ENCODE data around the gene GXYLT1. TPM values are rescaled to one million over a fixed set of nuclear protein-coding genes. Genes with fewer than 3 reads are reported as not detected.
"Not testable (repeated sequence)": the region's sequence is repeated elsewhere in the genome, so short reads cannot be mapped to it uniquely, and the experiment has no call there.

GXYLT1 gene
- total and polyA plus RNA-seq, 2 experiments from 2014 or later: 3.9 to 13.4 TPM

DNA sequence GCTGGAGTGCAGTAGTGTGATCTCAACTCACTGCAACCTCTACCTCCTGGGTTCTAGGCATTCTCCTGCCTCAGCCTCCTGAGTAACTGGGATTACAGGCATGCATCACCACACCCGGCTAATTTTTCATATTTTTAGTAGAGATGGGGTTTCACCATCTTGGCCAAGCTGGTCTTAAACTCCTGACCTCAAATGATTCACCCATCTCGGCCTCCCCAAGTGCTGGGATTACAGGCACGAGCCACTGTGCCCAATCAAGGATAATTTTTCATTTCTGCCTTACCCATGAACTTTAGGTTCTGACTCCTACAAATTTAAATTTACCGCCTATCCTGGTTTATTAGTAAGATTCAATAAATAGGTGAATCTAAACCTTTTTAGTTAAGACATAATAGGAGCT, 37.9 kb downstream of the GXYLT1 start:
- ATAC-seq; H3K4me1 Mint-ChIP-seq; H3K36me3 ChIP-seq (ENCODE audit: insufficient read depth); H3K27me3 Mint-ChIP-seq (ENCODE audit: insufficient read depth, low read depth, poor library complexity); H3K4me3 ChIP-seq; H3K9me2 ChIP-seq (ENCODE audit: insufficient read depth); H3K4me3 Mint-ChIP-seq; H3K4me2 ChIP-seq; H3K4me1 ChIP-seq (ENCODE audit: insufficient read depth); H3K27me3 ChIP-seq (ENCODE audit: insufficient read depth); H3K79me2 ChIP-seq (replicated peaks; ENCODE audit: insufficient read depth); DNase-seq (ENCODE audit: low spot score); H3K27ac Mint-ChIP-seq; H2AFZ ChIP-seq; H3F3A ChIP-seq (replicated peaks; ENCODE audit: low read depth); H3K27ac ChIP-seq (ENCODE audit: low read depth); H4K20me1 ChIP-seq (replicated peaks; ENCODE audit: insufficient read depth): not testable (repeated sequence)
- H3K36me3 Mint-ChIP-seq (ENCODE audit: low read depth): peaks cover 36% of the 10 kb centered on the region
- peaks cover 21% of the 10 kb centered on the region for H3K9me3 Mint-ChIP-seq

DNA sequence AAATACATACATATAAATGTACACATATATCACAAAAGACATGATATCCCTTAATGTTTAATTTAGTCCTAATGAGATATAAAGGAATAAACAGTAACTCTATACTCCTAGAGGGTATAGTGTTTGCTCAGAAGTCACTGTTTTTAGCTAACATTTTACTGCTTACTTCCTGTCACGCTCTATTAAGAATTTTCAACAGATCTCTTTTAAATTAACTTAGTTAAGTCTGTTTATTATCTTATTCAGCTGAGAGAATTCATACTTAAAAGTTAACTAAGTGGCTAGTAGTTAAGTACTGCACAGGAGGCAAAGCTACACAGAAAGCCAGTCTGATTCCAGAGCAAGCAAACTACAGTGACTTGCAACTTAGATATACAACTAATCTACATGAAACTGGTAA, 39.9 kb downstream of the GXYLT1 start:
- Mint-ChIP-seq H3K27ac (no peak overlapping the region), H3K4me3 (no peak overlapping the region), H3K4me1 (no peaks in the 10 kb centered on the region), H3K9me3 (peaks cover under 1% of the 10 kb centered on the region; the same call in 1 of the 3 replicates), H3K27me3 (ENCODE audit: insufficient read depth, low read depth, poor library complexity) (no peaks in the 10 kb centered on the region), H3K36me3 (ENCODE audit: low read depth) (peaks cover 16% of the 10 kb centered on the region; the same call in 2 of the 3 replicates)
- ATAC-seq (no peak), DNase-seq (ENCODE audit: low spot score) (no peak)
- Histone ChIP-seq H3K4me1 (ENCODE audit: insufficient read depth) (no peaks in the 10 kb centered on the region), H3K79me2 (replicated peaks; ENCODE audit: insufficient read depth) (no peaks in the 10 kb centered on the region), H3K9me2 (ENCODE audit: insufficient read depth) (no peaks in the 10 kb centered on the region), H3K36me3 (ENCODE audit: insufficient read depth) (peaks cover under 1% of the 10 kb centered on the region; the same call in 1 of the 2 replicates), H3K4me2 (no peak overlapping the region), H3K27me3 (ENCODE audit: insufficient read depth) (no peaks in the 10 kb centered on the region), H3K27ac (ENCODE audit: low read depth) (no peak overlapping the region), H4K20me1 (replicated peaks; ENCODE audit: insufficient read depth) (no peaks in the 10 kb centered on the region), H3K4me3 (no peak overlapping the region), H2AFZ (no peak overlapping the region), H3F3A (replicated peaks; ENCODE audit: low read depth) (no peaks in the 10 kb centered on the region)
- TF ChIP-seq, protein P1, sequence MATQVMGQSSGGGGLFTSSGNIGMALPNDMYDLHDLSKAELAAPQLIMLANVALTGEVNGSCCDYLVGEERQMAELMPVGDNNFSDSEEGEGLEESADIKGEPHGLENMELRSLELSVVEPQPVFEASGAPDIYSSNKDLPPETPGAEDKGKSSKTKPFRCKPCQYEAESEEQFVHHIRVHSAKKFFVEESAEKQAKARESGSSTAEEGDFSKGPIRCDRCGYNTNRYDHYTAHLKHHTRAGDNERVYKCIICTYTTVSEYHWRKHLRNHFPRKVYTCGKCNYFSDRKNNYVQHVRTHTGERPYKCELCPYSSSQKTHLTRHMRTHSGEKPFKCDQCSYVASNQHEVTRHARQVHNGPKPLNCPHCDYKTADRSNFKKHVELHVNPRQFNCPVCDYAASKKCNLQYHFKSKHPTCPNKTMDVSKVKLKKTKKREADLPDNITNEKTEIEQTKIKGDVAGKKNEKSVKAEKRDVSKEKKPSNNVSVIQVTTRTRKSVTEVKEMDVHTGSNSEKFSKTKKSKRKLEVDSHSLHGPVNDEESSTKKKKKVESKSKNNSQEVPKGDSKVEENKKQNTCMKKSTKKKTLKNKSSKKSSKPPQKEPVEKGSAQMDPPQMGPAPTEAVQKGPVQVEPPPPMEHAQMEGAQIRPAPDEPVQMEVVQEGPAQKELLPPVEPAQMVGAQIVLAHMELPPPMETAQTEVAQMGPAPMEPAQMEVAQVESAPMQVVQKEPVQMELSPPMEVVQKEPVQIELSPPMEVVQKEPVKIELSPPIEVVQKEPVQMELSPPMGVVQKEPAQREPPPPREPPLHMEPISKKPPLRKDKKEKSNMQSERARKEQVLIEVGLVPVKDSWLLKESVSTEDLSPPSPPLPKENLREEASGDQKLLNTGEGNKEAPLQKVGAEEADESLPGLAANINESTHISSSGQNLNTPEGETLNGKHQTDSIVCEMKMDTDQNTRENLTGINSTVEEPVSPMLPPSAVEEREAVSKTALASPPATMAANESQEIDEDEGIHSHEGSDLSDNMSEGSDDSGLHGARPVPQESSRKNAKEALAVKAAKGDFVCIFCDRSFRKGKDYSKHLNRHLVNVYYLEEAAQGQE (IDR thresholded peaks at IDR 0.05; ENCODE audit: unreplicated experiment): no peak
- TF ChIP-seq, protein P2, sequence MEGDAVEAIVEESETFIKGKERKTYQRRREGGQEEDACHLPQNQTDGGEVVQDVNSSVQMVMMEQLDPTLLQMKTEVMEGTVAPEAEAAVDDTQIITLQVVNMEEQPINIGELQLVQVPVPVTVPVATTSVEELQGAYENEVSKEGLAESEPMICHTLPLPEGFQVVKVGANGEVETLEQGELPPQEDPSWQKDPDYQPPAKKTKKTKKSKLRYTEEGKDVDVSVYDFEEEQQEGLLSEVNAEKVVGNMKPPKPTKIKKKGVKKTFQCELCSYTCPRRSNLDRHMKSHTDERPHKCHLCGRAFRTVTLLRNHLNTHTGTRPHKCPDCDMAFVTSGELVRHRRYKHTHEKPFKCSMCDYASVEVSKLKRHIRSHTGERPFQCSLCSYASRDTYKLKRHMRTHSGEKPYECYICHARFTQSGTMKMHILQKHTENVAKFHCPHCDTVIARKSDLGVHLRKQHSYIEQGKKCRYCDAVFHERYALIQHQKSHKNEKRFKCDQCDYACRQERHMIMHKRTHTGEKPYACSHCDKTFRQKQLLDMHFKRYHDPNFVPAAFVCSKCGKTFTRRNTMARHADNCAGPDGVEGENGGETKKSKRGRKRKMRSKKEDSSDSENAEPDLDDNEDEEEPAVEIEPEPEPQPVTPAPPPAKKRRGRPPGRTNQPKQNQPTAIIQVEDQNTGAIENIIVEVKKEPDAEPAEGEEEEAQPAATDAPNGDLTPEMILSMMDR (conservative IDR thresholded peaks at IDR 0.05; ENCODE audit: low read depth in 2 of 2): no peak
- TF ChIP-seq STAT1 (IDR thresholded peaks at IDR 0.05; ENCODE audit: unreplicated experiment): no peak

DNA sequence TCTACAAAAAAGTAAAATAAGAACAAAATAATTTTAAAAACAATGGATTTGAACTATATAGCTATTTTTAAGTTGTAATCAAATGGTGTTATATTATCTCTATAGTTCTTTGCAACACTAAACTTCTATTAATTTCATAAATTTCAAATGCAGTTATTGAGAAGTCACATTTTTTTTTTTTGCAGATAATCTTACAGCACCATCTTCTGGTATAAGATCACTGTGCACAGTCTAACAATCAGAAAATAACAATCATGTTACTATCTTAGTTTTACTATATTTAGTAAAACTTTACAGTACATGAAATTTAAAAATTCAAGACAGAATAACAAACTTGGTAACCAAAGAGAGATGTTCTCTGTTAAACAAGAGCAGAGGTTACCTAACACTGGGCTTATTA, 40.6 kb downstream of the GXYLT1 start:
- no peaks in the 10 kb centered on the region for H4K20me1 ChIP-seq (replicated peaks; ENCODE audit: insufficient read depth)
- Mint-ChIP-seq H3K4me3 (no peak overlapping the region), H3K4me1 (no peaks in the 10 kb centered on the region), H3K36me3 (ENCODE audit: low read depth) (peaks cover 9% of the 10 kb centered on the region; the same call in 2 of the 3 replicates), H3K9me3 (no peaks in the 10 kb centered on the region), H3K27ac (no peak overlapping the region), H3K27me3 (ENCODE audit: insufficient read depth, low read depth, poor library complexity) (no peaks in the 10 kb centered on the region)
- H3K36me3 ChIP-seq (ENCODE audit: insufficient read depth): no peaks in the 10 kb centered on the region
- no peak overlapping the region for H2AFZ ChIP-seq
- H3K4me3 ChIP-seq: no peak overlapping the region
- no peaks in the 10 kb centered on the region for H3K27me3 ChIP-seq (ENCODE audit: insufficient read depth)
- H3K4me1 ChIP-seq (ENCODE audit: insufficient read depth): no peaks in the 10 kb centered on the region
- no peak overlapping the region for H3K4me2 ChIP-seq
- no peaks in the 10 kb centered on the region for H3K9me2 ChIP-seq (ENCODE audit: insufficient read depth)
- no peaks in the 10 kb centered on the region for H3K79me2 ChIP-seq (replicated peaks; ENCODE audit: insufficient read depth)
- ATAC-seq (no peak), DNase-seq (ENCODE audit: low spot score) (no peak)
- H3F3A ChIP-seq (replicated peaks; ENCODE audit: low read depth): no peaks in the 10 kb centered on the region
- no peak overlapping the region for H3K27ac ChIP-seq (ENCODE audit: low read depth)
- TF ChIP-seq CREB1 (CRISPR knock-in tag; IDR thresholded peaks at IDR 0.05; ENCODE audit: low read depth) (no peak), ZNF331 (CRISPR knock-in tag; IDR thresholded peaks at IDR 0.05; ENCODE audit: low read depth) (no peak), ZNF114 (CRISPR knock-in tag; IDR thresholded peaks at IDR 0.05) (no peak), EZH2phosphoT487 (IDR thresholded peaks at IDR 0.05; ENCODE audit: unreplicated experiment) (no peak), EZH2 (IDR thresholded peaks at IDR 0.05; ENCODE audit: low read depth, unreplicated experiment) (no peak), STAT1 (IDR thresholded peaks at IDR 0.05; ENCODE audit: unreplicated experiment) (no peak)
- TF ChIP-seq, protein P1 (IDR thresholded peaks at IDR 0.05; ENCODE audit: unreplicated experiment): no peak
- TF ChIP-seq, protein P3, sequence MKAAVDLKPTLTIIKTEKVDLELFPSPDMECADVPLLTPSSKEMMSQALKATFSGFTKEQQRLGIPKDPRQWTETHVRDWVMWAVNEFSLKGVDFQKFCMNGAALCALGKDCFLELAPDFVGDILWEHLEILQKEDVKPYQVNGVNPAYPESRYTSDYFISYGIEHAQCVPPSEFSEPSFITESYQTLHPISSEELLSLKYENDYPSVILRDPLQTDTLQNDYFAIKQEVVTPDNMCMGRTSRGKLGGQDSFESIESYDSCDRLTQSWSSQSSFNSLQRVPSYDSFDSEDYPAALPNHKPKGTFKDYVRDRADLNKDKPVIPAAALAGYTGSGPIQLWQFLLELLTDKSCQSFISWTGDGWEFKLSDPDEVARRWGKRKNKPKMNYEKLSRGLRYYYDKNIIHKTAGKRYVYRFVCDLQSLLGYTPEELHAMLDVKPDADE (IDR thresholded peaks at IDR 0.05): no peak
